Measurements from ENCODE around the gene TMEM179. TPM values are rescaled to one million over a fixed set of nuclear protein-coding genes. Genes with fewer than 3 reads are reported as not detected.
A peak's percentile ranks its signal among the peaks of the same experiment; 100 is the strongest.

The TMEM179 gene
- total and polyA plus RNA-seq, 12 donors, result 0.17 to 1.0 (median 0.39) TPM; not detected in 5

- peak in 1 of 2 donors; percentile 7 for DNase-seq
- intact Hi-C loops (cut with DNase I), result no loop called here
- no peak for TF ChIP-seq CTCF (IDR thresholded peaks at IDR 0.05)
- Histone ChIP-seq H3K4me3 (no peak overlapping the region), H3K27ac (no peak overlapping the region), H3K9me3 (no peaks in the 10 kb centered on the region), H3K4me1 (peaks cover 2 to 12% (median 10%) of the 10 kb centered on the region in 9 donors), H3K36me3 (no peaks in the 10 kb centered on the region), H3K27me3 (peaks cover 0 to 17% (median 10%) of the 10 kb centered on the region in 7 donors)
- ATAC-seq, result no peak
- WGBS, 2 donors, result 86 to 88% methylated on average over 15 of the region's 15 CpGs
These were observed 45.4 kb downstream of the TMEM179 start for GRCh38 chr14:104559028-104559803.

GRCh38 chr14:104558231-104559027 lies 46.1 kb downstream of the TMEM179 start:
- intact Hi-C loops (cut with DNase I), result no loop called here
- Histone ChIP-seq H3K4me3 (no peak overlapping the region), H3K36me3 (no peaks in the 10 kb centered on the region), H3K27me3 (peaks cover 0 to 22% (median 11%) of the 10 kb centered on the region in 7 donors), H3K4me1 (peaks cover 0 to 4% (median 2%) of the 10 kb centered on the region in 9 donors), H3K9me3 (no peaks in the 10 kb centered on the region), H3K27ac (no peak overlapping the region)
- DNase-seq, result peak in 1 of 2 donors; percentile 1
- no peak for TF ChIP-seq CTCF (IDR thresholded peaks at IDR 0.05)
- 89 to 92% methylated on average over 16 of the region's 16 CpGs for WGBS, 2 donors
- no peak for ATAC-seq

- H3K27me3 ChIP-seq, result peaks cover 0 to 29% (median 16%) of the 10 kb centered on the region in 7 donors
- intact Hi-C loops (cut with DNase I), result no loop called here
- WGBS, 2 donors, result 95 to 96% methylated on average over 1 of the region's 1 CpG
These were observed 46.8 kb downstream of the TMEM179 start for GRCh38 chr14:104557766-104558165.

More at GRCh38 chr14:104557766-104558165, 46.8 kb downstream of the TMEM179 start:
- no peak for TF ChIP-seq CTCF (IDR thresholded peaks at IDR 0.05)
- H3K36me3 ChIP-seq, result no peaks in the 10 kb centered on the region
- H3K27ac ChIP-seq, result no peak overlapping the region
- H3K4me3 ChIP-seq, result no peak overlapping the region
- DNase-seq, result no peak
- H3K9me3 ChIP-seq, result no peaks in the 10 kb centered on the region
- no peaks in the 10 kb centered on the region for H3K4me1 ChIP-seq
- ATAC-seq, result no peak
